GM21737 (cell line): ENCODE results near the gene NRDC.
"Not testable (repeated sequence)": the region's sequence is repeated elsewhere in the genome, so short reads cannot be mapped to it uniquely, and the experiment has no call there.

Experiments used
- ATAC-seq: cut with Tn5 transposase; IDR thresholded peaks from one replicate; pipeline ENCODE4 v1.9.1; 2021; ENCODE audit warnings: mild to moderate bottlenecking, moderate library complexity; ENCODE audit not compliant: unreplicated experiment

Gene NRDC

GRCh38 chr1:51850420-51851223 is 27.9 kb downstream of the NRDC start:
- ATAC-seq: no peak

DNA sequence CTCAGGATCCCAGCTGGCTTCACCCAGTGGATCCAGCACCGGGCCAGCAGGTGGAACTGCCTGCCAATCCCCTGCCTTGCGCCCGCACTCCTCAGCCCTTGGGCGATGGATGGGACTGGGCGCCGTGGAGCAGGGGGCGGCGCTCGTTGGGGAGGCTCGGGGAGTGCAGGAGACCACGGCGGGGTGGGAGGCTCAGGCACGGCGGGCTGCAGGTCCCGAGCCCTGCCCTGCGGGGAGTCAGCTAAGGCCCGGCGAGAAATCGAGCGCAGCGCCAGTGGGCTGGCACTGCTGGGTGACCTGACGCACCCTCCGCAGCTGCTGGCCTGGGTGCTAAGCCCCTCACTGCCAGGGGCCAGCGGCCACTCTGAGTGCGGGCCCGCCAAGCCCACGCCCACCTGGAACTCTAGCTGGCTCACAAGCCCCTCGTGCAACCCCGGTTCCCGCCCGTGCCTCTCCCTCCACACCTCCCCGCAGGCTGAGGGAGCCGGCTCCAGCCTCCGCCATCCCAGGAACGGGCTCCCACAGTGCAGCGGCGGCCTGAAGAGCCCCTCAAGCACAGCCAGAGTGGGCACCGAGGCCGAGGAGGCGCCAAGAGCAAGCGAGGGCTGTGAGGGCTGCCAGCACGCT is 31.1 kb downstream of the NRDC start:
- no peak for ATAC-seq

- ATAC-seq: no peak
These were observed 34.6 kb downstream of the NRDC start for GRCh38 chr1:51843948-51844347.

DNA sequence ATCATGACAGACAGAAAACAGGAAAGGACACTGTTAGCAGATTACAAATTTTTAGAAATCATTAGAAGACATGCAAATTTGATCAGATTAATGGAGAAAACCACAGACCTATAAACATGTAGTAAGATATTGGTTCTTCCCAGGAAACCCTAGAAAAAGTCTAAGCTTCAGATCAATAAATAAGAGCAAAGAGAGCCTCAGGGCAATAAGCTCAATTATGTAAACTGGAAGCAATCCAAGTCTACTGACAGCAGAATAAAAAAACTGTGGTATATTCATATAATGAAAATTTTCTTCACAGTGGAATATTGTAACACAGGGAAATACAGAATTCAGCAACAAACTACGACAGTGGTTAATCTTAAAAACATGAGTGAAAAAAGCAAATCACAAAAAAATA is 36.3 kb downstream of the NRDC start:
- no peak for ATAC-seq

GRCh38 chr1:51840743-51841461 is 37.6 kb downstream of the NRDC start:
- no peak for ATAC-seq

DNA sequence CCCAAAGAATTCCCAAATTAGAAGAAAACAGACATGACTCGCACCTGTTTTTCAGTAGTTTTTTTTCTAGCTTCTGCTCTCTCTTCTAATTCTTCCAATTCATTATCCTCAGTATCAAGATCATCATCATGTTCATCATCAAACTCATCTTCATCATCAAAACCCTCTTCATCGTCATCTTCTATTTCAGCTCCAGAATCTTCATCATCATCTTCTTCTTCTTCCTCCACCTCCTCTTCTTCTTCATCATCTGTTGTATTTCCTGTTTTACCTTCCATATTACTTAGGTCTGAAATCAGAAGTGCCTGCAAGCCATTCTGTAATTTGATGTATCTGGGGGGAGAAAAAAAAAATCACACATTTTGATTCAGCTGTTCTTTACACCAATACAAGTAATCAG is 38.3 kb downstream of the NRDC start:
- no peak for ATAC-seq

GRCh38 chr1:51839094-51839493 is 39.4 kb downstream of the NRDC start:
- no peak for ATAC-seq

GRCh38 chr1:51837243-51837642 is 41.3 kb downstream of the NRDC start:
- ATAC-seq: no peak

- no peak for ATAC-seq
These were observed 44.8 kb downstream of the NRDC start for GRCh38 chr1:51833700-51834099.

- no peak for ATAC-seq
These were observed 49.5 kb downstream of the NRDC start for GRCh38 chr1:51829058-51829457.

- ATAC-seq: no peak
These were observed 58.7 kb downstream of the NRDC start for GRCh38 chr1:51819810-51820209.

DNA sequence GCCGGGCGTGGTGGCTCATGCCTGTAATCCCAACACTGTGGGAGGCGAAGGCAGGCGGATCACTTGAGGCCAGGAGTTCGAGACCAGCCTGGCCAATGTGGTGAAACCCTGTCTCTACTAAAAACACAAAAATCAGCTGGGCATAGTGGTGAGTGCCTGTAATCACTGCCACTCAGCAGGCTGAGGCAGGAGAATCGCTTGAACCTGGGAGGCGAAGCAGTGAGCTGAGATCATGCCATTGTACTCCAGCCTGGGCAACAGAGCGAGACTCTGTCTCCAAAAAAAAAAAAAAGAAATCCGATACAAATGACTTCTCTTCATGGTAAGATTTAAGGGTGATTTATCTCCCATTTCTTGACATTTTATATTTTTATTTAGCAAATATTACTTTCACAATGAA is 59.5 kb downstream of the NRDC start:
- ATAC-seq: not testable (repeated sequence)

GRCh38 chr1:51818487-51818886 is 60.0 kb downstream of the NRDC start:
- ATAC-seq: no peak

- no peak for ATAC-seq
These were observed 64.0 kb downstream of the NRDC start for GRCh38 chr1:51814513-51814912.

DNA sequence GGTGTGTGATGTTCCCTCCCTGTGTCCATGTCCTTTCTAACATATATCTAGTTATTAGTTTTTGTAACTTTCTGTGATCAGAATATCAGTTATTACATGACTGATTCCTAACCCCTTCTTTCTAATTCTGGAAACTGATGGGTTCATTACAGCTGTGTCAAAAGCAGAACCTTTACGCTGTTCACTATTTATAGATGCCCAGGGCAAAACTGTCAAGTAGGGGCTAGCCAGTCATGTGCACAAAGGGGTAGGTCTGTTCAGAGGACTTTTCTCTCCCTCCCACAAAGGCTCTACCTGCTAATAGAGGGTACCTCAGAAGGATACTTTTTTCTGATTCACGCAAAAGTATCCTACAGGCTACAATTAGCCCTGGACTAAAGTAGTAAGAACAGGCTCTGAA is 79.2 kb downstream of the NRDC start:
- no peak for ATAC-seq

DNA sequence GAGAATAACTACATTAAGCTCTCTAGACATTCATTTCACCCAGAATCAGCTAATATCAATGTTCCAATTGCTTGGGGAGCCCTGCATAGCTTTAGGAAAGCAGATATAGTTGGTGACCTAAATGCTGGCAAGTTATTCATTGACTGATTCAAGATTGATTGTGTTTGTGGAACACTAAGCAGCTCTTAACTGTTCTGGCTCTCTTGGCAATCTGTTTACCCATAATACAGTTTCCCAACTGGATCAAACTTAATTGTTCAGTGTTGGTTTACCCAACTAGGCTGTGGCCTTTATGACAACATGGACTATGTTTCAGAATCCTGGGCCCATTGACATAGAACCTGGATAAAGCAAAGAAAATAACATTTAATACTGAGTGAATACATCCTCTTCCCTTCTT is 83.7 kb downstream of the NRDC start:
- no peak for ATAC-seq

DNA sequence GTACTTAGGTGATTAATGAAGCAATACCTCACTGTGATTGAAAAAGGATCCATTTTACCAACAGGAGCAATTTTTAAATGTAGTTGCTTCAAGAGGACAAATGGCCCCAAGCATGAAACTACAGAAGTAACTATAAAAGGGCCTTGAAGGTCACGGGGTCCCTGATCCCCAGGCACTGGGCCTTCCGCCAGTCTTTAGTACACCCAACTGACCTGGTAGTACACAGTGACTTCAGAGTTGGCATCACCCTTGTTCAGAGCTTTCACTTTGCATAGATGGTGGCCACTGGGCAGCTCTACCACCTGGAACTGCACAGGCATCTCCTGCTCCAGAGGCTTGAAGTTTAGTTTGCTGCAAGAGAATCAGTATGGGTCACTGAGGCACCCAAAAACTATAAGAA is 84.3 kb downstream of the NRDC start:
- no peak for ATAC-seq

GRCh38 chr1:51792864-51793263 is 85.7 kb downstream of the NRDC start:
- ATAC-seq: no peak

DNA sequence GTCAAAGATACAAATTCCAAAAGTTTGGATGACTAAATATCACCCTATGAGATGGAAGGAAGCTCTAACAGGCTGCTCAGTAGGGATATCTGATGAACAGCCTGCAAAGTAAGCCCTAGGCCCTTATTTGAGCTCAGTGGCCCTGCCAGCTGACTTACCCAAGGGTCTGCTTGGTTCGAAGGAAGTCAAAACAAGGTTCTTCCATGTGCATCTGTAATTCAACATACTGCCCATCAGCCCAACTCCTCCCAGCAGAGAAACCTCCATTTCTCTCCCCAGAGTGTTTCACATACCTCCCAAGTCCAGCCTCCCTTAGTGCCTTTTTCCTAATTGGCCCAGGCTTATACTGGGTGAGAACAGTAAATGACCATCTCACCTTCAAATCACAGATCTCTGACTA is 86.6 kb downstream of the NRDC start:
- no peak for ATAC-seq

GRCh38 chr1:51790385-51790784 is 88.1 kb downstream of the NRDC start:
- no peak for ATAC-seq

GRCh38 chr1:51789342-51789741 is 89.2 kb downstream of the NRDC start:
- ATAC-seq: no peak

DNA sequence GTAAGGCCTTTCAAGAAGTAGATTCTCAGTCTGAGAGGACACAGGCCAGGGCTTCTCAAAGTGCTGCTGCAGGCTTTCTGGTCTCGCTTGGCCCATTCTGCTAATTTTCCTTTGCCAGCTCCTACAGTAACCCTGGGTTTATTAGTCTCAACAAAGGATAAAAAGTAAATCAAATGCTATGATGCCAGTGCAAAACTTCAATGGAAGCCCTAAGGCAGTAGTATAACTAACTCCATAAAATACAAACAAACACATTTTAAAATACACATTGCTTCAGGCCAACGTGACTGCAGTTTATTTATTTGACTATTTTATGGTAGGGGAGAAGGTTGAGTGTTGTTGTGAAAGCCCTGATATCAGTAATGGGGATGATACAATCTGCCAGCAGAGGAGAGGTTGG is 89.6 kb downstream of the NRDC start:
- ATAC-seq: no peak
